C4-2B (cell line): ENCODE measurements around the gene RBM20.

Experiments used
- CTCF ChIP-seq: fragments of 450-650 bp; conservative IDR thresholded peaks from 2 replicates; pipeline ENCODE4 v1.5.1; 2017; ENCODE audit warnings: mild to moderate bottlenecking
- ZFX ChIP-seq: fragments of 450-650 bp; IDR thresholded peaks from 2 replicates; pipeline ENCODE4 v1.6.1; 2017

DNA sequence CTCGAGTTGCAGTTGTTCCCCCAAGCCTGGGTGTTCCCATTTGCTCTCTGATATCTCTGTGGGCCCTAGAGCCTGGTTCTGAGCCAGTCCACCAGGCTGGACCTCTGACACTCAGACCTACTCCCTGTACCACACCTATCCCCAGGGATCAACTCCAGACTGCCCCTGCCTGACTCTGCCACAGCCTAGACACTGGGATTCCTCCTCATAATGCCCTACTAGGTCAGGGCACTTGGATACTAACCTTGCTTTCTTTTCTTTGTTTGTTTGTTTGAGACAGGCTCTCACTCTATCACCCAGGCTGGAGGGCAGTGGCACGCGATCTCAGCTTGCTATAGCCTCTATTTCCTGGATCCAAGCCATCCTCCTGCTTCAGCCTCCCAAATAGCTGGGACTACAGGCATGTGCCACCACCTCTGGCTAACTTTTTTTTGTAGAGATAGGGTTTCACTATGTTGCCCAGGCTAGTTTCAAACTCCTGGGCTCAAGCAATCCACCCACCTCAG lies 196.8 kb downstream of the RBM20 start:
- TF ChIP-seq CTCF = no peak
- TF ChIP-seq ZFX = no peak
